GM18517 (cell line): Measurements from ENCODE around the gene GJD4.

Experiments used
- ATAC-seq: cut with Tn5 transposase; IDR thresholded peaks from one replicate; pipeline ENCODE4 v1.9.1; 2021; ENCODE audit warnings: mild to moderate bottlenecking, moderate library complexity; ENCODE audit not compliant: unreplicated experiment

Gene GJD4

DNA sequence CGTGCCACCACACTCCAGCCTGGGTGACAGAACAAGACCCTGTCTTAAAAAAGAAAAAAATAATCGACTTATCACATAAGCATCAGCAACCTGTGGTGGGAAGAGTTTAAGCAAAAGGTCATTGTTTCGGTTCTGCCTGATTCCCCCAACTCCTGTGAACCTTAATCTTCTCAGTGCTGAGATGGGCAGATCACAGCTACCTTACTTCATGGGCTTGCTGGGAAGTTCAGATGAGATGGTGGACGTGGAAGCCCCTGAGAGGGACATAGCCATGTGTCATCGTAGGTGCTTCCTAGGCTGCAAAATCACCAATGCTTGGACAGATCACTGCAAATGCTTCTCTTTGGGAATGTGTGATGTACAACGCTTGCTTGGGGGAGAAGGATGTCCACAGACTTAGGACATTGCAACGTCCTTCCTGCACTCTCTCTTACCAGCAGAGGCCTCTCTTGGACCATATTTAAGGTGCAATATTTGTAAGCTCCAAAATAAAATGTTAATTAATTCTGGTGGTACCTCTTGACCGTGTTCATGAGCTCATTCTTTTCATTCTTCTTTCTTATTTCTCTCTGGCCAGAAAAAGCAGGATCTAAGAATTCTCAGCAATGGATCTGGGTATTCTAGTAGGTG, 8.6 kb downstream of the GJD4 start:
- no peak for ATAC-seq

- no peak for ATAC-seq
These were observed 9.2 kb downstream of the GJD4 start for GRCh38 chr10:35614312-35614711.

DNA sequence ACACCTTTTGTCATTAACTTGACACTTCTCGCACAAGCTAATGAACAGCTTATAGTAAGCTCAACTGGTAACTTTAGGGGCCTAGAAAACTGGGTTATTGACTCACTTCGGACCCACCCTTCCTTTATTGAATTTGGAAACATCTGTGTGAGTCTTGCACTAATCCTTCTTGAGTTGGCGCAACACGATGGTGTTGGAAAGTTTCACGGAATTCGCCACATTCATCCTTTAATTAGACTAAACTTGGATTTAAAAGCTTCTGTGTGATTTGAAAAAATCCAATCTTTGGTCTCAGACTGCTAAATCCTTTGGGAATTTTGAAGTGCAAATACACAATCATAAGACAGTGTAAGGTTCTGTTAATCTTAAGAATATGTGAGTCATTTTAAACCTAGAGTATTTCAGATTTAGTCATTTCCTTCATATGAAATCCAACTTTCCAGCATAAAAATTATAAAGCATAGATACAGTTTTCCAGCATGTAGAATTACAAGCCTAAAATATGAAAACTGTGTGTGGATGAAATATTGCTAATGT, 21.9 kb downstream of the GJD4 start:
- no peak for ATAC-seq

DNA sequence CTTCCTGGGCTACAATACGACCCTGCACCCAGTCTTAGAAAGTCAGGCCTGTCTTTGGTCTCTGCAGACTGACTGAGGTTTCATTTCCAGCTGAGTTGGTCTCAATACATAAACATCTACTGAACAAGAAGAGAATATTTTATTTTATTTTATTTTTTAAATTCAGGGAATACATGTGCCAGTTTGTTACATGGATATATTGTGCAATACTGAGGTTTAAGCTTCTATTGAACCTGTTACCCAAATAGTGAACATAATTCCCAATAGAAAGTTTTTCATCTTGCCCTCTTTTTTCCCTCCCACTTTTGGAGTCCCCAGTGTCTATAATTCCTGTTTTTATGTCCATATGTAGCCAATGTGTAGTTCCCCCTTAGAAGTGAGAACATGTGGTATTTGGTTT, 26.3 kb downstream of the GJD4 start:
- no peak for ATAC-seq

- no peak for ATAC-seq
These were observed 26.9 kb downstream of the GJD4 start for GRCh38 chr10:35632027-35632426.

DNA sequence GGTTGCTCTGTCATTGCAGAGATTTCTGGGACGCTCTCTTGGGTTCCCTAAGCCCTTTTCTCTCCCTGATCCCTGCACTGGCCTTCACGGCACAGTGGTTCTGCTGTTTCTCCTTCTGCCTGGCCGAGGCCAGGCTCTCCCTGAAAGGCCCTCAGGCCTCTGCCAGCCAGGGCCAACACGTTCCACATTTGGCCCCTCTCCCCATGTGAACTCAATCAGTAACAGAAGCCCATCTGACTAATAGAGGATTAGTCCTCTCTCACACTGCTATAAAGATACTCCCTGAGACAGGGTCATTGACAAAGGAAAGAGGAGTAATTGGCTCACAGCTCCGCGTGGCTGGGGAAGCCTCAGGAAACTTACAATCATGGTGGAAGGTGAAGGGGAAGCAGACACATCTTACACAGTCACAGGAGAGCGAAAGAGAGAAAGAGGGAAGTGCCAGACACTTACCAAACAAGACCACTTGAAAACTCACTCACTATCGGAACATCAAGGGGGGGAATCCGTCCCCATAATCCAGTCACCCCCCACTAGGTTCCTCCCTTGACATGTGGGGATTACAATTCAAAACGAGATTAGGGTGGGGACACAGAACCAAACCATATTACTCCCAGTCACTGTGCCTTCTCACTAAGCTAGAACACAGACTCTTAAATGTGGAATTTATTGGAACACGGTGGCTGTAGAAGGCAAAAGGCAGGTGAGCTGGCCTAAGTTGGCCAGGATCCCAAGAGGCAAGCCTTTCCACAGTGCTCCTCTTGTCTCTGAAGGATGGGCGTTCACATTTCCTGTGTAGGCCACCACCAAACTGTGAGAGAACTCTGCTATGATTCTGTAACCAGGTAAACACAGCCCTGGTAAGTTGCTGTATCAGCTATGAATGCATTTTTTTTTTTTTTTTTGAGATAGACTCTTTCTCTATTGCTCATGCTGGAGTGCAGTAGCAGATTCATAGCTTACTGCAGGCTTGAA, 28.2 kb downstream of the GJD4 start:
- ATAC-seq = no peak

DNA sequence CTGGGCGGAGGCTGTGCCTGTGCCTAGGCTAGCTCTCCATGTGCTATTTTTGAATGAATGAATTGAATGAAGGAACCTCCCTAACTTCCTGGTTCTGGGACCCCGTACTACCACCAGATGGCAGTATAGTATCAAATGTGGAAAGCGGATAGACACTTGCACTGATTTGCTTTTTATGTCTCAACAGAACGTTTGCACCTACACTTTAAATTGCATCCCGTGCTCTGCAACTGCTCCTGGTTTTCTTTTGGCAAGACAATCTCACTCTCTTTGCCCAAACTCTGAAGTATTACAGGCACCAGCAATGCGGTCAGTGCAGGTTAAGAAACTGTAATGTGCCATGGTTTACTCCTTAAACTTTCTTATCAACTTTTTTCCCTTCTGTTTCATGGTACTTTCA, 30.4 kb downstream of the GJD4 start:
- peak; percentile 75 for ATAC-seq

- no peak for ATAC-seq
These were observed 31.8 kb downstream of the GJD4 start for GRCh38 chr10:35636956-35637355.

GRCh38 chr10:35637462-35637861, 32.3 kb downstream of the GJD4 start:
- ATAC-seq = no peak

DNA sequence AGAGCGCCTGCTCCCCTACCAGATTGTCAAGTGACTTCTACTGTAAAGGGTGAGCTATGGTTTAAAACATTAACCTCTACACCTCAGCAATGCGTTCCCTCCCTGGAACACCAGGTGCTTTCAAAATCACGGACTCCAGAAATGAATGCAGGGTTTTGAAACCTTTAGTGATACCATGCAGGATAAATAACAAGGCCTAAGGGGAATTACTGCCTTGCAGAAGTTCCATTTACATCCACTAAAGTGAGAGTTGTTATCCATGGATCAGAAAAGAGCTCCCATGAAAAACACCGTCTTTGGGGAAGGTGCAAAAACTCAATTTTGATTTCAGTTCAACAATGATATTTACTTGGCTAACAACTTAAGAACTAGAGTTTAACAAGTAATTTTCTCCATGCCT, 33.0 kb downstream of the GJD4 start:
- no peak for ATAC-seq

- ATAC-seq = no peak
These were observed 34.0 kb downstream of the GJD4 start for GRCh38 chr10:35639021-35639727.

DNA sequence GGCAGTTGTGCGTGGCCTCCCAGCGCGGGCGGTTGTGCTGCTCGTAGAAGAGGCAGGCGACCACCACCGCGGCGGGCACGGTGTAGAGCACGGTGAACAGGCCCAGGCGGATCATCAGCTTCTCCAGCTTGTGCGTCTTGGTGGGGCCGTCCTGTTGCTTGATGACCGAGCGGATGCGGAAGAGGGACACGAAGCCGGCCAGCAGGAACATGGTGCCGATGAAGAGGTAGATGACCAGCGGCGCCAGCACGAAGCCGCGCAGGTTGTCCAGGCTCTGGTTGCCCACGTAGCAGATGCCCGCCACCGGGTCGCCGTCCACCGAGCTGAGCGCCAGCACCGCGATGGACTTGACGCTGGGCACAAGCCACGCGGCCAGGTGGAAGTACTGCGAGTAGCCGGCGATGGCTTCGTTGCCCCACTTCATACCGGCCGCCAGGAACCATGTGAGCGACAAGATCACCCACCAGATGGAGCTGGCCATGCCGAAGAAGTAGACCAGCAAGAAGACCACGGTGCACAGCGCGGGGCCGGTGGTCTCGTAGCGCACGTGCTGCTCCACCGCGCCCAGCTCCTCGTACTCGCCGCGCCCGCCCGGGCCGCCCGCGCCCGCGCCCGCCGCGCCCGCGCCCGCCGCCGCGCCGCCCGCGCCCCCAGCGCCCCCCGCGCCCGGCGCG, 34.7 kb downstream of the GJD4 start:
- no peak for ATAC-seq

- no peak for ATAC-seq
These were observed 35.3 kb downstream of the GJD4 start for GRCh38 chr10:35640474-35640873.

DNA sequence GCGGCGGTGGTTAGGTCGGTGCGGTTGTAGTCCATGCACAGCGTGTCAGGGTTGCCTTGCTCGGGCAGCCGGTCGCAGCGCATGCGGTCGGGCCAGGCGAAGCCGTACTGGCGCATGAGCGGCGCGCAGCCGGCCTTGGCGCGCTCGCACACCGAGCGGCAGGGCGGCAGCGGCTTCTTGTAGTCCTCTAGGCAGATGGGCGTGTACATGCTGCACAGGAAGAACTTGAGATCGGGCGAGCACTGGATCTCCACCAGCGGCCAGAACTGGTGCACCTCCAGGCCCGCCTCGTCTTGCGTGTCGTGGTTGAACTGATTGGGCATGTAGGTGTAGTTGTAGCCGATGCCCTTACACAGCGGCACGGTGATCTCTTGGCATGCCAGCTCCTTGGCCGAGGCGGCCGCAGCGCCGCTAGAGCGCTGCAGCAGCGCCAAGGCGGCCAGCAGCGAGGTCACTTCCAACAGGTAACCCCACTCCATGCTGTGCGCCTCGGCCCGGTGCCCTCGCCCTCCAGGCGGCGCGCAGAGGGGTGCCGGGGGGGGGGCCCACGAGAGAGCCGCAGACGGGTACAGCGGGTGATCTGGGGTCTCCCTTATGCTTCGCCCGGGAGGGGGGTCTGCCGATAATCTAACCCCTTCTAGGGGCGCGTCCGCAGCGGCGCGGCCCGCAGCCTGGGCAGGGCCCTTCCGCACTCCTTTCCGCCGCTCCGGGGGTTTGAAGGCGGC, 36.0 kb downstream of the GJD4 start:
- peak; percentile 45 for ATAC-seq

- ATAC-seq = peak; percentile 16
These were observed 36.5 kb downstream of the GJD4 start for GRCh38 chr10:35641676-35642034.

DNA sequence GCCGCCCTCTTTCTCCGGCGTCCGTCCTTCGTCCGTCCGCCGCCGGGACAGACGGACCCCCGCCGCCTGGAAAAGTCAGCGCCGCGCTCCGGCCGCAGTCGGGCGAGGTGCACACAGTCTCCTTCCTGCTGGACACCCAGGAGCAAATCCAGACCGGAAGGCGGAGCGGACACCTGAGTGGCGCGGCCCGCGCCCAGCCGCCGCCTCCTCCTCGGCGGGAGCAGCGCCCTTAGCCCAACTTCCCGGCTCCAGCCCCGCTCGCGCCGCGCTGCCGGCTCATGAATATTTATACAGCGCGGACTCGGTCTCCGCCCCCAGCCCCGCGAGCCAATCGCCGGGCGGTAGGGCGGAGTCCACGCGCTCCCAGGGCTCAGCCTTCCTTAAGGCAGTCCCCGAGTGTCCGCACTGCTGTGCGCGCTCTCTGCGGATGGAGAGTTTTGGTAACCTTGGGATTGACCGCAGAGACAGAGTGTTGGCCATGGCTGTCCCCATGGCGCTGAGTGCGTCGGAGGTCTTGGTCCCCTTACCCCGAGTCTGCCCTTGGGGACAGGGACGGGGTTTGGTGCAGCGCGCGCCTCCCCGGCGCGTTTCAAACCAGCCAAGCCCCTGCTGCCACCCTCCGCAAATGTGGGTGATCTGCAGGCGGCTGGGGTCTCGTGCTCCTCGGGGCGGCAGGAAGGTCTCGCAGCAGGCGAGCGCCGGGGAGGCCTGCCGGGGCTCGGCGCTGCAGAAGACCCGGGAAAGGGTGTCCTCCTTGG, 37.1 kb downstream of the GJD4 start, which contains the start of gene FZD8:
TSS of gene FZD8 (minus strand) at position 262 of the 758 bp plus-strand sequence. CDS start 867 bp downstream, outside the sequence.
- ATAC-seq = peak; percentile 80

GRCh38 chr10:35642793-35643114, 37.6 kb downstream of the GJD4 start:
- no peak for ATAC-seq

GRCh38 chr10:35643151-35644049, 38.3 kb downstream of the GJD4 start:
- no peak for ATAC-seq
